ENCODE data around the gene LRP1B.

- TF ChIP-seq CTCF (IDR thresholded peaks at IDR 0.05) (no peak), ZFX (IDR thresholded peaks at IDR 0.05; ENCODE audit: borderline replicate concordance) (no peak)
These were observed 812.8 kb downstream of the LRP1B start for GRCh38 chr2:141317986-141318385.
